HCT116 (cell line): ENCODE results near the gene ARHGAP42. TPM values are rescaled to one million over a fixed set of nuclear protein-coding genes. Genes with fewer than 3 reads are reported as not detected.

Experiments used
- ATAC-seq: fragments of 200-7000 bp; cut with Tn5 transposase; 2 replicates; pipeline ENCODE4 v1.9.1; 2020; ENCODE audit warnings: mild to moderate bottlenecking, moderate library complexity
- BruUV-seq: library from RNA; stranded (reverse); fragments of 400-500 nt; replicated peaks from 2 replicates; lab custom pipeline; 2021; lab: Mats Ljungman, UMichigan
- CTCF ChIA-PET: fragments of 300-600 bp; sonication (Branson Sonifier 250); formaldehyde crosslinking; loops from one replicate; lab custom pipeline; 2021; ENCODE audit warnings: antibody characterized with exemption; lab: Charles Lee
- POLR2A ChIA-PET: fragments of 300-600, 350-600 bp; sonication (Branson Sonifier 250); formaldehyde crosslinking; loops from one replicate; lab custom pipeline; 2021; ENCODE audit warnings: antibody characterized with exemption; lab: Charles Lee
- RAD21 ChIA-PET, 2 experiments: fragments of 300-600 bp; sonication (Branson Sonifier 250); formaldehyde crosslinking; loops; one replicate each; lab custom pipeline; 2023; ENCODE audit warnings: low total read pairs in 2 of 2; ENCODE audit not compliant: uncharacterized antibody in 2 of 2, unreplicated experiment in 2 of 2, low non-redundant PET in 1 of 2; lab: Charles Lee
- DNase-seq: peaks from one replicate; pipeline ENCODE4 v3.0.0-alpha.2; 2010; ENCODE audit warnings: low read depth, low spot score
- H2AFZ ChIP-seq: fragments of 200-600 bp; shearing (Covaris generic), sonication (generic); 2 replicates; pipeline ENCODE4 v1.6.1; 2017; ENCODE audit warnings: low read depth, mixed run types, mixed read lengths, antibody characterized with exemption, low read length; ENCODE audit not compliant: poor library complexity, severe bottlenecking
- H3K27ac ChIP-seq: 2 replicates; pipeline ENCODE4 v1.5.1; 2012; ENCODE audit warnings: low read depth, low read length
- H3K27me3 ChIP-seq: fragments of 200-600 bp; sonication (generic); 2 replicates; pipeline ENCODE4 v1.6.1; 2016; ENCODE audit warnings: mixed run types, low read length, mixed read lengths; ENCODE audit not compliant: insufficient read depth
- H3K36me3 ChIP-seq, 2 experiments: fragments of 200-500 bp in 1 of 2; fragments of 200-600 bp in 1 of 2; sonication (Bioruptor generic) in 1 of 2; sonication (generic) in 1 of 2; 2 replicates each; pipeline versions ENCODE4 v1.5.1 to v1.6.1; 2014 to 2016; ENCODE audit warnings: low read length in 2 of 2, inconsistent platforms in 1 of 2, mixed read lengths in 1 of 2, mixed run types in 1 of 2; ENCODE audit not compliant: insufficient read depth in 2 of 2, control insufficient read depth in 1 of 2
- H3K4me1 ChIP-seq, 2 experiments: fragments of 200-600 bp in 1 of 2; sonication (generic) in 1 of 2; 2 replicates each; pipeline versions ENCODE4 v1.5.1 to v1.6.1; 2012 to 2017; ENCODE audit warnings: low read length in 2 of 2, inconsistent platforms in 1 of 2, mild to moderate bottlenecking in 1 of 2, mixed read lengths in 1 of 2, mixed run types in 1 of 2, moderate library complexity in 1 of 2; ENCODE audit not compliant: insufficient read depth in 2 of 2, control insufficient read depth in 1 of 2
- H3K4me2 ChIP-seq: fragments of 200-600 bp; sonication (generic); 2 replicates; pipeline ENCODE4 v1.6.1; 2017; ENCODE audit warnings: mixed run types, low read length, mixed read lengths
- H3K4me3 ChIP-seq, 2 experiments: fragments of 200-600 bp in 1 of 2; sonication (generic) in 1 of 2; replicated peaks in 1 of 2; 2 replicates each; pipeline ENCODE4 v1.5.1; 2011 to 2016; ENCODE audit warnings: low read length in 2 of 2, control low read depth in 1 of 2, low read depth in 1 of 2, mild to moderate bottlenecking in 1 of 2, mixed read lengths in 1 of 2, mixed run types in 1 of 2
- H3K79me2 ChIP-seq: fragments of 200-600 bp; sonication (generic); 2 replicates; pipeline ENCODE4 v1.6.1; 2017; ENCODE audit warnings: mild to moderate bottlenecking, mixed run types, low read length, moderate library complexity, mixed read lengths; ENCODE audit not compliant: insufficient read depth
- H3K9ac ChIP-seq: fragments of 200-600 bp; sonication (generic); 2 replicates; pipeline ENCODE4 v1.6.1; 2016; ENCODE audit warnings: low read length, mixed read lengths
- H3K9me2 ChIP-seq: fragments of 200-600 bp; sonication (generic), shearing (Covaris generic); 2 replicates; pipeline ENCODE4 v1.6.1; 2017; ENCODE audit warnings: mixed run types, mild to moderate bottlenecking, moderate library complexity; ENCODE audit not compliant: insufficient read depth
- H3K9me3 ChIP-seq, 2 experiments: fragments of 200-500 bp in 1 of 2; fragments of 200-600 bp in 1 of 2; sonication (Bioruptor generic) in 1 of 2; sonication (generic) in 1 of 2; 2 replicates each; pipeline ENCODE4 v1.6.1; 2014 to 2017; ENCODE audit warnings: low read length in 2 of 2, mixed read lengths in 2 of 2, inconsistent platforms in 1 of 2, low read depth in 1 of 2, mild to moderate bottlenecking in 1 of 2, mixed run types in 1 of 2, moderate library complexity in 1 of 2; ENCODE audit not compliant: control insufficient read depth in 1 of 2, insufficient read depth in 1 of 2
- H4K20me1 ChIP-seq: fragments of 200-600 bp; sonication (generic), shearing (Covaris generic); 2 replicates; pipeline ENCODE4 v1.6.1; 2017; ENCODE audit warnings: mixed run types, mild to moderate bottlenecking, moderate library complexity; ENCODE audit not compliant: insufficient read depth
- CBX3 ChIP-seq: IDR thresholded peaks from 2 replicates; pipeline ENCODE4 v1.6.1; 2012; ENCODE audit warnings: low read depth
- ELF1 ChIP-seq: IDR thresholded peaks from 2 replicates; pipeline ENCODE4 v1.6.1; 2012; ENCODE audit warnings: low read depth, borderline replicate concordance
- EZH2 ChIP-seq: fragments of 200-600 bp; sonication (generic); IDR thresholded peaks from 2 replicates; pipeline ENCODE4 v1.6.1; 2017; ENCODE audit warnings: antibody characterized with exemption, mixed run types
- JUND ChIP-seq: IDR thresholded peaks from 2 replicates; pipeline ENCODE4 v1.6.1; 2012
- RAD21 ChIP-seq: IDR thresholded peaks from 2 replicates; pipeline ENCODE4 v1.6.1; 2012; ENCODE audit warnings: low read depth, mild to moderate bottlenecking
- REST ChIP-seq: IDR thresholded peaks from 2 replicates; pipeline ENCODE4 v1.6.1; 2012; ENCODE audit warnings: low read depth
- SIN3A ChIP-seq: IDR thresholded peaks from 2 replicates; pipeline ENCODE4 v1.6.1; 2012; ENCODE audit warnings: low read depth
- SRF ChIP-seq: IDR thresholded peaks from 2 replicates; pipeline ENCODE4 v1.6.1; 2012; ENCODE audit warnings: low read depth
- TCF7L2 ChIP-seq: IDR thresholded peaks from 2 replicates; pipeline ENCODE4 v1.7.0; 2011; ENCODE audit warnings: borderline replicate concordance, inconsistent platforms; ENCODE audit not compliant: insufficient read depth, insufficient read length; ENCODE audit errors: extremely low read depth
- YY1 ChIP-seq: IDR thresholded peaks from 2 replicates; pipeline ENCODE4 v1.6.1; 2011; ENCODE audit warnings: low read length, low read depth, moderate library complexity, mild to moderate bottlenecking; ENCODE audit not compliant: insufficient replicate concordance; ENCODE audit errors: extremely low read depth
- intact Hi-C: fragments of 100-400 bp; cut with micrococcal nuclease; formaldehyde crosslinking; loops from 2 replicates; pipeline ENCODE4 v1.10.0; 2022
- total RNA-seq: library from RNA; stranded (reverse); gene quantifications from one replicate; pipeline ENCODE4 v1.2.1, GENCODE V29; 2021; ENCODE audit not compliant: unreplicated experiment

ARHGAP42 gene
- total RNA-seq, 1 experiment from 2014 or later, result 12.3 TPM

- POLR2A ChIA-PET, result no interaction called here
- H3K4me3 ChIP-seq, result no peak overlapping the region
- TF ChIP-seq CBX3 (no peak), EZH2 (no peak), TCF7L2 (no peak), SIN3A (no peak), JUND (no peak), YY1 (no peak), ELF1 (no peak), RAD21 (no peak), SRF (no peak), REST (no peak)
- DNase-seq (no peak), ATAC-seq (no peak)
- H3K36me3 ChIP-seq, result no peaks in the 10 kb centered on the region
- RAD21 ChIA-PET, result no interaction called here
- CTCF ChIA-PET, result no interaction called here
- H2AFZ ChIP-seq, result no peak overlapping the region
- intact Hi-C loops, result no loop called here
- H3K9me2 ChIP-seq, result no peaks in the 10 kb centered on the region
- BruUV-seq, result no TSS peak
- H3K27ac ChIP-seq, result no peak overlapping the region
- H3K4me1 ChIP-seq, result peaks cover 0 to 22% of the 10 kb centered on the region in 2 experiments; a peak in 3 of 4 replicates
- peaks cover 15% of the 10 kb centered on the region; the same call in 1 of the 2 replicates for H3K79me2 ChIP-seq
- H3K9ac ChIP-seq, result no peak overlapping the region
- no peaks in the 10 kb centered on the region for H3K27me3 ChIP-seq
- H3K9me3 ChIP-seq, result no peaks in the 10 kb centered on the region
- no peaks in the 10 kb centered on the region for H4K20me1 ChIP-seq
- H3K4me2 ChIP-seq, result no peak overlapping the region
These were observed 102.4 kb downstream of the ARHGAP42 start for GRCh38 chr11:100789500-100789899.
